Testis (tissue), 3 donors: Measurements from ENCODE around the gene FXN. TPM values are rescaled to one million over a fixed set of nuclear protein-coding genes. Genes with fewer than 3 reads are reported as not detected.

Source experiments
- DNase-seq: peaks from one replicate; pipeline ENCODE4 v3.0.0-alpha.2; 2019
- H3K27ac ChIP-seq, 2 donors: fragments of 200-600 bp; sonication (generic); one replicate each; pipeline ENCODE4 v1.5.1; 2019
- H3K27me3 ChIP-seq: fragments of 200-600 bp; sonication (generic); one replicate; pipeline ENCODE4 v1.5.1; 2019
- H3K36me3 ChIP-seq: fragments of 200-600 bp; sonication (generic); one replicate; pipeline ENCODE4 v1.5.1; 2017; ENCODE audit warnings: low read depth; ENCODE audit errors: missing control alignments
- H3K4me1 ChIP-seq: fragments of 200-600 bp; sonication (generic); one replicate; pipeline ENCODE4 v1.5.1; 2019
- H3K4me3 ChIP-seq, 2 donors: fragments of 200-600 bp; sonication (generic); one replicate each; pipeline ENCODE4 v1.5.1; 2017 to 2019
- H3K9me3 ChIP-seq: fragments of 200-600 bp; sonication (generic); one replicate; pipeline ENCODE4 v1.5.1; 2017
- POLR2A ChIP-seq: fragments of 450-650 bp; IDR thresholded peaks from one replicate; pipeline ENCODE4 v1.6.1; 2017; ENCODE audit warnings: antibody characterized with exemption, mild to moderate bottlenecking, moderate library complexity
- WGBS, 2 donors: methylation state at CpG; one replicate each; pipeline ENCODE4 v1.1.5; 2018; 5-methylcytosine and 5-hydroxymethylcytosine counted together
- intact Hi-C: fragments of 100-400 bp; cut with DNase I; formaldehyde crosslinking; loops from one replicate; pipeline ENCODE4 v1.15.1; 2023; ENCODE audit warnings: low total_unique reads
- polyA plus RNA-seq: library from polyadenylated mRNA; stranded (reverse); fragments of 350-450 nt; fragmentation: Illumina TruSeq; extraction: RNeasy Lipid Tissue Mini Kit (QIAGEN cat#74804); gene quantifications from one replicate; pipeline ENCODE4 v1.2.3, GENCODE V29; 2014; ENCODE audit warnings: low read depth, low replicate concordance; ENCODE audit not compliant: insufficient read depth
- total RNA-seq, 2 donors: library from RNA; depleted of rRNA; stranded (reverse); fragments of >200 nt; gene quantifications; one replicate each; pipeline ENCODE4 v1.2.3, GENCODE V29; 2016
- TF ChIP-seq, protein P1 (sequence below), 3 experiments: fragments of 450-650 bp in 2 of 3; fragments of 200-600 bp in 1 of 3; sonication (generic) in 1 of 3; IDR thresholded peaks; one replicate each; pipeline ENCODE4 v1.5.1; 2016 to 2019; ENCODE audit warnings: antibody characterized with exemption in 3 of 3, mild to moderate bottlenecking in 2 of 3, moderate library complexity in 1 of 3

The FXN gene
- total and polyA plus RNA-seq, 3 donors from 2014 or later = 14.5 to 29.4 (median 19.7) TPM

- no peak for TF ChIP-seq POLR2A
- TF ChIP-seq, protein P1, sequence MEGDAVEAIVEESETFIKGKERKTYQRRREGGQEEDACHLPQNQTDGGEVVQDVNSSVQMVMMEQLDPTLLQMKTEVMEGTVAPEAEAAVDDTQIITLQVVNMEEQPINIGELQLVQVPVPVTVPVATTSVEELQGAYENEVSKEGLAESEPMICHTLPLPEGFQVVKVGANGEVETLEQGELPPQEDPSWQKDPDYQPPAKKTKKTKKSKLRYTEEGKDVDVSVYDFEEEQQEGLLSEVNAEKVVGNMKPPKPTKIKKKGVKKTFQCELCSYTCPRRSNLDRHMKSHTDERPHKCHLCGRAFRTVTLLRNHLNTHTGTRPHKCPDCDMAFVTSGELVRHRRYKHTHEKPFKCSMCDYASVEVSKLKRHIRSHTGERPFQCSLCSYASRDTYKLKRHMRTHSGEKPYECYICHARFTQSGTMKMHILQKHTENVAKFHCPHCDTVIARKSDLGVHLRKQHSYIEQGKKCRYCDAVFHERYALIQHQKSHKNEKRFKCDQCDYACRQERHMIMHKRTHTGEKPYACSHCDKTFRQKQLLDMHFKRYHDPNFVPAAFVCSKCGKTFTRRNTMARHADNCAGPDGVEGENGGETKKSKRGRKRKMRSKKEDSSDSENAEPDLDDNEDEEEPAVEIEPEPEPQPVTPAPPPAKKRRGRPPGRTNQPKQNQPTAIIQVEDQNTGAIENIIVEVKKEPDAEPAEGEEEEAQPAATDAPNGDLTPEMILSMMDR (IDR thresholded peaks at IDR 0.05) = no peak
- Histone ChIP-seq H3K27me3 (no peaks in the 10 kb centered on the region), H3K9me3 (no peaks in the 10 kb centered on the region), H3K27ac (no peak overlapping the region), H3K4me1 (peaks cover 25% of the 10 kb centered on the region), H3K36me3 (no peaks in the 10 kb centered on the region), H3K4me3 (no peak overlapping the region)
- 93 to 98% methylated on average over 2 of the region's 2 CpGs for WGBS, 2 donors
- intact Hi-C loops = no loop called here
- DNase-seq = no peak
These were observed 5.1 kb downstream of the FXN start for GRCh38 chr9:69040646-69041045.

- Histone ChIP-seq H3K4me1 (peaks cover 12% of the 10 kb centered on the region), H3K4me3 (no peak overlapping the region), H3K36me3 (no peaks in the 10 kb centered on the region), H3K27ac (peak overlapping the region; percentile 50 to 64), H3K9me3 (no peaks in the 10 kb centered on the region), H3K27me3 (no peaks in the 10 kb centered on the region)
- 54 to 59% methylated on average over 9 of the region's 9 CpGs for WGBS, 2 donors
- TF ChIP-seq, protein P1 (IDR thresholded peaks at IDR 0.05) = no peak
- intact Hi-C loops = no loop called here
- no peak for DNase-seq
These were observed 9.0 kb downstream of the FXN start for GRCh38 chr9:69044240-69045219.

- Histone ChIP-seq H3K4me1 (peaks cover 12% of the 10 kb centered on the region), H3K36me3 (no peaks in the 10 kb centered on the region), H3K27ac (no peak overlapping the region), H3K27me3 (no peaks in the 10 kb centered on the region), H3K4me3 (no peak overlapping the region), H3K9me3 (no peaks in the 10 kb centered on the region)
- intact Hi-C loops = no loop called here
- 88% methylated on average over 4 of the region's 4 CpGs for WGBS, 2 donors
- TF ChIP-seq, protein P1 (IDR thresholded peaks at IDR 0.05) = no peak
- TF ChIP-seq POLR2A = no peak
- DNase-seq = no peak
These were observed 10.3 kb downstream of the FXN start for GRCh38 chr9:69045821-69046220.

DNA sequence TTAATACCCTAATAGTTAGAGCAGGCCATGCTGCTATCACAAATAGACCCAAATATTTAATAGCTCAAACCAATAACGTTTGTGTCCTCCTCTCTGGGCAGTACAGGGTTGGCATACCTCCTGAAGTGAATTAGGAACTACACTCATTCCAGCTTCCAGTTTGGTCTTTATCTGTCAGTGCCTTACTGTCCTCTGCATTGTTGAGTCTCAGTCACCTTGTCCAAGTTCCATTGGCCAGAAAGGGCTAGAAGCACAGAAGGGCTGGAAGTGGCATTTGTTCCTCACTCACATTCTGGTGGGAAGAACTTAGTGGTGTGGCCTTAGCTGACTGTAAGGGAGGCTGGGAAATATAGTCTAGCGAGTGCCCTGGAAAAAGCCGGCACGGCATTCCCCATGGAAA, 11.2 kb downstream of the FXN start:
- no peaks in the 10 kb centered on the region for H3K9me3 ChIP-seq
- H3K27me3 ChIP-seq = no peaks in the 10 kb centered on the region
- intact Hi-C loops = no loop called here
- no peak for TF ChIP-seq POLR2A
- TF ChIP-seq, protein P1 (IDR thresholded peaks at IDR 0.05) = no peak
- no peak for DNase-seq
- WGBS, 2 donors = 58 to 66% methylated on average over 4 of the region's 4 CpGs
- H3K36me3 ChIP-seq = no peaks in the 10 kb centered on the region
- H3K27ac ChIP-seq = no peak overlapping the region
- H3K4me1 ChIP-seq = peaks cover 12% of the 10 kb centered on the region
- no peak overlapping the region for H3K4me3 ChIP-seq
